Measurements from ENCODE around the gene GPRC5C.

DNA sequence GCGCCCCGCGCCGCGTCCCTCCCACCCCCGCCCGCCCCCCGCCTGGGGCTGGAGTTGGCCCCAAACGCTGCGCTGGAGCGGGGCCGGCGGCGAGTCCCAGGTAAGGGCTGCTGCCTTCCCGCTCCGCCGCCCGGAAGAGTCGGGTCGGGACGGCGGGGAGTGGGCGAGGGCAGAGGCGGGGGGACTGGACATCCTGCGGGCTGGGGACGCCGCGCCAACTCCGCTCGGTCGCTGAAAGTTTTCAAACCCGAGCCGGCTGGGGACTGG is 469 bp downstream of the GPRC5C start:
- TF ChIP-seq GFI1B (tag by site-specific recombination; IDR thresholded peaks at IDR 0.05) (no peak), ZNF423 (tag by site-specific recombination; IDR thresholded peaks at IDR 0.05) (no peak), REST (tag by site-specific recombination; IDR thresholded peaks at IDR 0.05) (no peak), ZBTB44 (tag by site-specific recombination; IDR thresholded peaks at IDR 0.05) (no peak), YY1 (tag by site-specific recombination; IDR thresholded peaks at IDR 0.05) (no peak), MEIS1 (CRISPR knock-in tag; IDR thresholded peaks at IDR 0.05; ENCODE audit: borderline replicate concordance) (no peak)
- TF ChIP-seq, protein P1, sequence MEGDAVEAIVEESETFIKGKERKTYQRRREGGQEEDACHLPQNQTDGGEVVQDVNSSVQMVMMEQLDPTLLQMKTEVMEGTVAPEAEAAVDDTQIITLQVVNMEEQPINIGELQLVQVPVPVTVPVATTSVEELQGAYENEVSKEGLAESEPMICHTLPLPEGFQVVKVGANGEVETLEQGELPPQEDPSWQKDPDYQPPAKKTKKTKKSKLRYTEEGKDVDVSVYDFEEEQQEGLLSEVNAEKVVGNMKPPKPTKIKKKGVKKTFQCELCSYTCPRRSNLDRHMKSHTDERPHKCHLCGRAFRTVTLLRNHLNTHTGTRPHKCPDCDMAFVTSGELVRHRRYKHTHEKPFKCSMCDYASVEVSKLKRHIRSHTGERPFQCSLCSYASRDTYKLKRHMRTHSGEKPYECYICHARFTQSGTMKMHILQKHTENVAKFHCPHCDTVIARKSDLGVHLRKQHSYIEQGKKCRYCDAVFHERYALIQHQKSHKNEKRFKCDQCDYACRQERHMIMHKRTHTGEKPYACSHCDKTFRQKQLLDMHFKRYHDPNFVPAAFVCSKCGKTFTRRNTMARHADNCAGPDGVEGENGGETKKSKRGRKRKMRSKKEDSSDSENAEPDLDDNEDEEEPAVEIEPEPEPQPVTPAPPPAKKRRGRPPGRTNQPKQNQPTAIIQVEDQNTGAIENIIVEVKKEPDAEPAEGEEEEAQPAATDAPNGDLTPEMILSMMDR (tag by site-specific recombination; IDR thresholded peaks at IDR 0.05): no peak
- TF ChIP-seq, protein P2, sequence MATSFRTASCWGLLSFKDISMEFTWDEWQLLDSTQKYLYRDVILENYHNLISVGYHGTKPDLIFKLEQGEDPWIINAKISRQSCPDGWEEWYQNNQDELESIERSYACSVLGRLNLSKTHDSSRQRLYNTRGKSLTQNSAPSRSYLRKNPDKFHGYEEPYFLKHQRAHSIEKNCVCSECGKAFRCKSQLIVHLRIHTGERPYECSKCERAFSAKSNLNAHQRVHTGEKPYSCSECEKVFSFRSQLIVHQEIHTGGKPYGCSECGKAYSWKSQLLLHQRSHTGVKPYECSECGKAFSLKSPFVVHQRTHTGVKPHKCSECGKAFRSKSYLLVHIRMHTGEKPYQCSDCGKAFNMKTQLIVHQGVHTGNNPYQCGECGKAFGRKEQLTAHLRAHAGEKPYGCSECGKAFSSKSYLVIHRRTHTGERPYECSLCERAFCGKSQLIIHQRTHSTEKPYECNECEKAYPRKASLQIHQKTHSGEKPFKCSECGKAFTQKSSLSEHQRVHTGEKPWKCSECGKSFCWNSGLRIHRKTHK (tag by site-specific recombination; IDR thresholded peaks at IDR 0.05): no peak
